Renal cortex interstitium (tissue), 11 donors: Measurements from ENCODE around the gene ZNF497. TPM values are rescaled to one million over a fixed set of nuclear protein-coding genes. Genes with fewer than 3 reads are reported as not detected.

Source experiments
- DNase-seq, 11 donors: peaks; one replicate each; pipeline ENCODE4 v3.0.0-alpha.2; 2013; ENCODE audit warnings: low read depth in 9 of 11, low spot score in 4 of 11; ENCODE audit errors: extremely low read depth in 1 of 11
- polyA plus RNA-seq, 3 donors: library from polyadenylated mRNA; unstranded; fragments of 120-200 nt; gene quantifications; one replicate each; pipeline ENCODE4 v1.2.1, GENCODE V29; 2013; ENCODE audit not compliant: insufficient read length in 3 of 3

Gene ZNF497
- polyA plus RNA-seq, 3 donors = 3.7 to 6.2 (median 5.2) TPM

- no peak for DNase-seq
Observed at GRCh38 chr19:58396691-58397532, 34.4 kb upstream of the ZNF497 start.

- no peak for DNase-seq
Observed at GRCh38 chr19:58395979-58396627, 33.6 kb upstream of the ZNF497 start.

DNA sequence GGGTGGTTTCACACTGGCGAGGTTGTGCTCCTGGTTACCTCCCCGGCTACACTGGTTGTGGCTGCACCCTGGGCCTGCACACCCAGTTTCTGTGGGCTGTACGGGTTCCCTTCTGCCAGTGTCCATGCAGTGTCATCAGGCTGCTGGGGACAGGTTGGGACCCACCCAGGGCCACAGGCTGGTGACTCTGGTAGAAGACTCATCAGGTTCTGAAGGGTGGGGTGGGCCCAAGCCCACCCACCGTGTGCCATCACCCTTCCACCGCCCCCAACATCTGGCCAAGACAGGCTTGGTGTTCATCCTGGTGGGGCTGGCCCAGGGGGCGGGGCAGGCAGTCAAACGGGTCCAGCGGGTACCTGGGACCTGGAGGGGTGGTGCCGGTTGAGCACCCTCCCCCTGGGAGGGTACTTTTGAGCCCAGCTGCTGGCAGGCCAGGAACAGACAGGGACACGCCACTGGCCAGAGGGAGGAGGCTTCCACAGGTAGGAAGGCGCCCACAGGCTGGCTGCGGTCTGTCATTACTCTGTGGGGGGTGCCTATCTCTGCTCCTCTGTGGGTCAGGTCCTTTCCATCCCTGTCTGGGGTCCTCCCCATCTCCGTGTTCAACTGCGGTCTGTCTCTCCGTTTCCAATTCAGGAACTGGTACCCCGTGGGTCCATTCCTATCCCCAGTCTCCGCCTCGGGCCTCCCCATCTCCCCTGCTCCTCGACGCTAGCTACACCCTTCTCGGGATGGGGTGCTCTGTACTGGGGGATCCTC lies 32.8 kb upstream of the ZNF497 start, which contains the start of gene RNF225:
TSS of gene RNF225 (plus strand) at position 437 of the 759 bp plus-strand sequence. CDS start 434 bp downstream, outside the sequence.
- DNase-seq = no peak

DNA sequence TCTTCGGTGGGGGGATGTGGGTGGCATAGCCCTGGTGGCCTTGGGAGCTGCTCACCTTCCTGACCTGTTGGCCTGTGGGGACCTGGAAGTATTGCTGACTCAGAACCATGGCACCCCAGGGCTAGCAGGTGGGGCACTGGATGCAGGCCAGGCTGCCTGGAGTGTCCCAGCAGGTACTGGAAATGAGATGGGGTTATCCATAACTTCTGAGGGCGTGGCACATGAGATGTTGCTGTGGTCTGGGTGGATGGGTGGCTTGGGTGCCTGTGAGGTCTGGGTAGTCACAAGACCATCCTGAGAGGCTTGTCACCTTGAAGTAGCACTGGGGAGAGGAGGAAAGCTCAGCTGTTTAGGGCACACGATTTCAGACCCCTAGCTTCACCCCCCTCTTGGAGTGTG lies 32.3 kb upstream of the ZNF497 start:
- DNase-seq = no peak

DNA sequence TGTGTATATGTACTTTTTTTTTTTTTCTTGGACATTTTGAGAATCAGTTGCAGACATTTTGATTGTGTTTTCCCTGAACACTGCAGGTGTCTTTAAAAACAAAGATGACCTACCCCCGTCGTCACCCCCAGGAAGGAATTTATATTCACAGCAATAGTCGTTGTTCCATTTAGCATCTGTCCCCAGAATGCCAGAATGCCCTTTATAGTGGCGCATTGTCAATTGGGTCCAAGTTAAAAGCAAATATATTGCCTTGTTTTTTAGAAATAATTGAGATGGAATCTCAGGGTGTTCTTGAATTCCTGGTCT lies 31.1 kb upstream of the ZNF497 start:
- no peak for DNase-seq

DNA sequence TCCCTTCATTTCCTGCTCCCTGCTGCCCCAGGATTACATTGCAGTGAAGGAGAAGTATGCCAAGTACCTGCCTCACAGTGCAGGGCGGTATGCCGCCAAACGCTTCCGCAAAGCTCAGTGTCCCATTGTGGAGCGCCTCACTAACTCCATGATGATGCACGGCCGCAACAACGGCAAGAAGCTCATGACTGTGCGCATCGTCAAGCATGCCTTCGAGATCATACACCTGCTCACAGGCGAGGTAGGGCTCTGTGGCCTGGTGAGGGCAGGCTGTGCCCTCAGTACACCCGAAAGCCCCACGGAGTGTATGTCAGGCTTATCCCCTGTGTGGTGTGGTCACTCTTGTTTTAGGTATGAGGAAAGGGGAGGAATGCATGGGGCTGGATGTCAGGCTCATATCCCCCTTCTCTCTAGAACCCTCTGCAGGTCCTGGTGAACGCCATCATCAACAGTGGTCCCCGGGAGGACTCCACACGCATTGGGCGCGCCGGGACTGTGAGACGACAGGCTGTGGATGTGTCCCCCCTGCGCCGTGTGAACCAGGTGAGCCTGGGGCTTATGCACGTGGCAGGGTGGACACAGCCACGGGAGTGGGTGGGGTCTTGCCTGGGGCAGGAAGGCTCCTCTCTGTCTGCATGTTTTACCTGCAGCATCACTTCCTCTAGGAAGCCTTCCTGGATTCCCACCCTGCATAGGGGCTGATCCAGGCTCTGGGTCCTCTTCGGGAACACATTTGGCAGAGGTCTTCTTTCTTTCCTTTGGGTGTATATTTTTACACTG lies 30.6 kb upstream of the ZNF497 start:
- no peak for DNase-seq

DNA sequence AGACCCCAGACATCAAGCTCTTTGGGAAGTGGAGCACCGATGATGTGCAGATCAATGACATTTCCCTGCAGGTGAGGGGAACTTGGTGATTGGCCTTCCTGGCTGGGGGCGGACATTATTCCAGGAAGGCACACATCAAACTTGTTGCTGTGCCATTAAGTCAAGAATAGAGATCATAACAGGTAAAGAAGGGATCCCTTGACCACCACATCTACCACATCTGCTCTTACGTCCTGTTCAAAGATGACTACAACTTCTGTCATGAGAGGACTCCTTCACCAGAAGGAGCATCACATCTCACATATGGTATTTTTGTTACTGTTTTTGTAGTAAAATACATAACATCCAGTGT lies 25.6 kb upstream of the ZNF497 start:
- no peak for DNase-seq

DNA sequence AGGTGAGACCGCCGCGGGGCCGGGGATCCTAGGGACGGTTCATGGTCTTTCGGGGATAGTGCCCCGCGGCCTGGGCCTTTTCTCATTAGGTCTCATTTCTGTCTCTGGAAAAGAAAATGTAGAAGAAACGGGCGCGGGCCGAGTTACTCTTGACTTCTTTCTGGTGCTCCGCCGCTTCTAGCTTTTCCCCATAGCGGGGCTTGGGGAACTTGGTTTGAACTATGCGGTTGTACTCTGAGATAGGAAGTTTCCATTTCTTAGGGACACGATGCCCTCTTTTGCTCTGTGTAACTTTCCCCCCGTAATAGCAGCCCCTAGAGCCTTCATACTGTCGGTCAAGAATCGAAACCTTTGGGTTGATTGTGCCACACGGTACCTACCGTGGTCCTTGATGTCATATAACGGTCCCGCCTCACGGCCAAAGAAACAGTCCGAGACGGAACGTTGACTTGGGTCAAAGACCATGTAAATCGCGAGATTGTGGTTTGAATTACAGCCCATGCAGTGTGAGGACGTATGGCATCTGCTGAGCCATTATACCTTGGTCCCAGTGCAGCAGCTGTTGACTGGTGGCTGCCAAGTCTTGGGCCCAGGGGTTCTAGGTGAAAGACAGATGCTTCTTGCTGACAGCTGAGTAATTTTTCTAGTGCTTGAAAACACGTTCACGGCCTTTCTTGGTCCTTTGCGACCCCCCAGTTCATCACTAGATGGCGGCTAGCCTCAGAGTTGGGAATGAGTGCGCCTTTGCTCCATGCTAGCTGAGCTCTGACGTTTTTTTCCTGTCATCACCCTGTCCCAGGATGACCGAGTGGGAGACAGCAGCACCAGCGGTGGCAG lies 25.0 kb upstream of the ZNF497 start:
- no peak for DNase-seq

GRCh38 chr19:58386576-58387337 lies 24.2 kb upstream of the ZNF497 start, which contains the start of gene RPS5:
Gene RPS5, plus strand, starts transcription at chr19:58387269. Its CDS starts 869 bp downstream, at chr19:58388138.
- peak; percentile 95 to 99 (median 97) for DNase-seq

- DNase-seq = no peak
Observed at GRCh38 chr19:58385891-58386575, 23.5 kb upstream of the ZNF497 start.

- DNase-seq = no peak
Observed at GRCh38 chr19:58385313-58385890, 22.9 kb upstream of the ZNF497 start.

GRCh38 chr19:58382997-58383603 lies 20.5 kb upstream of the ZNF497 start:
- DNase-seq = no peak

- DNase-seq = no peak
Observed at GRCh38 chr19:58381460-58382212, 19.1 kb upstream of the ZNF497 start.

DNA sequence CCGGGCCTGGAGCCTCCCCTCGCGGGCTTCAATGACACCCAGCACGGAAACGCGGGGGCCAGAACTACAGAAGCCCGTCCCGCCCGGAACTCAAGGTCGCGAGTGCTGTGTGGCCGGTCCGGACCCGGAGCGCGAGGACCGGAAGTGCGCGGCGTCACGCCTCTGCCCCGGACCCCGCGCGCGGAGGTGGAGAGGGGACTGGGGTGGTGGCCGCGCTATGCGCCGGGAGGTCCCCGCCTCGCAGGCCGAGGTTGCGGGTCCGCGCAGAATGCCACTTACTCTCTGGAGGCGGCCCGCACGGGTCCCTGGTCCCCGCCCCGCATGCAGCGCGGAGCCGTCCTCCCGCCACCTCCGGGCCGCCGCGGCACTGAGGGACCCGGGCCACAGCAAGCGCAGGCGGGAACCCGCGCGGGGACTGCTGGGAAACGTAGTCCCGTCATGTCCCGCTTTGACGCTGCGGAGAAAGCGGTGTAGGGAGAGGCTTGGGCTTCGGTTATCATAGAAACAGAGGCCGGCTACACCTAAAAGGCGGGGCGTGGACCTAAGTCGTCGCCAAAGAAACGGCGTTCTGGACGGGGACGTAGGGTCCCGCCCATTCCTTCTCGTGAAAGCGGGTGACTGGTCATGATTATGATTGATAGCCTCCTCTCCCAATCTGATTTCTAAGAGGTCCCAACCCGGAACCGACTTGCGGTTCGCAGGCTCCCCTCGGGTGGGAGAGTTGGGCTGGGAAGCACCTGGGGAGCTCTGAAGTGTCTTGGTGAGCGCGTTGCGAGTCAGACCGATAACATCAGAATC lies 18.3 kb upstream of the ZNF497 start, which contains the start of gene ZNF837:
TSS of gene ZNF837 (minus strand) at position 369 of the 798 bp plus-strand sequence. CDS start 11,698 bp downstream, outside the sequence.
- DNase-seq = peak; percentile 98 to 100 (median 99)
